GM12878 (cell line): Measurements from ENCODE around the gene KCNAB2. TPM values are rescaled to one million over a fixed set of nuclear protein-coding genes. Genes with fewer than 3 reads are reported as not detected.

Source experiments
- BHLHE40 ChIP-seq, 2 experiments: fragments of 450-650 bp in 1 of 2; IDR thresholded peaks; 2 replicates each; pipeline ENCODE4 v1.6.1; 2011 to 2017; ENCODE audit warnings: low read depth in 2 of 2, borderline replicate concordance in 1 of 2, improper control_type of control experiment in 1 of 2, low read length in 1 of 2, mild to moderate bottlenecking in 1 of 2
- CBFB ChIP-seq: IDR thresholded peaks from 2 replicates; pipeline ENCODE4 v1.6.1; 2016; ENCODE audit warnings: antibody characterized with exemption, low read depth
- CREB1 ChIP-seq: IDR thresholded peaks from 2 replicates; pipeline ENCODE4 v1.6.1; 2012; ENCODE audit warnings: low read depth, mild to moderate bottlenecking, inconsistent platforms
- CREM ChIP-seq: IDR thresholded peaks from 2 replicates; pipeline ENCODE4 v1.6.1; 2014; ENCODE audit warnings: antibody characterized with exemption, low read depth
- E2F4 ChIP-seq: IDR thresholded peaks from 2 replicates; pipeline ENCODE4 v1.6.1; 2012; ENCODE audit warnings: low read depth, low read length, improper control_type of control experiment
- E4F1 ChIP-seq: fragments of 450-650 bp; IDR thresholded peaks from 2 replicates; pipeline ENCODE4 v1.6.1; 2018; ENCODE audit warnings: borderline replicate concordance, mild to moderate bottlenecking; ENCODE audit not compliant: partially characterized antibody
- EGR1 ChIP-seq, 2 experiments: IDR thresholded peaks; 1 replicate in 1 of 2; 2 replicates in 1 of 2; pipeline ENCODE4 v1.6.1; 2011 to 2012; ENCODE audit warnings: low read depth in 2 of 2, low read length in 2 of 2, borderline replicate concordance in 1 of 2, mild to moderate bottlenecking in 1 of 2, moderate library complexity in 1 of 2
- EZH2 ChIP-seq: IDR thresholded peaks from 2 replicates; pipeline ENCODE4 v1.6.1; 2012; ENCODE audit warnings: low read depth, mild to moderate bottlenecking, control low read depth, inconsistent platforms, low read length, borderline replicate concordance; ENCODE audit not compliant: control insufficient read depth
- GABPA ChIP-seq: IDR thresholded peaks from 2 replicates; pipeline ENCODE4 v1.6.1; 2014; ENCODE audit warnings: antibody characterized with exemption, low read depth, mild to moderate bottlenecking, inconsistent platforms
- GATAD2B ChIP-seq: fragments of 450-650 bp; conservative IDR thresholded peaks from 2 replicates; pipeline ENCODE4 v1.6.1; 2017; ENCODE audit warnings: low read depth, mild to moderate bottlenecking, moderate library complexity
- HDAC2 ChIP-seq: fragments of 200-600 bp; sonication (generic); IDR thresholded peaks from 2 replicates; pipeline ENCODE4 v1.6.1; 2017
- IKZF2 ChIP-seq, 2 experiments: fragments of 450-650 bp; IDR thresholded peaks; 2 replicates each; pipeline ENCODE4 v1.6.1; 2017; ENCODE audit warnings: mild to moderate bottlenecking in 2 of 2, moderate library complexity in 2 of 2
- JUNB ChIP-seq: IDR thresholded peaks from 2 replicates; pipeline ENCODE4 v1.6.1; 2016; ENCODE audit warnings: antibody characterized with exemption, mild to moderate bottlenecking
- MEF2B ChIP-seq: fragments of 450-650 bp; IDR thresholded peaks from 2 replicates; pipeline ENCODE4 v1.6.1; 2018; ENCODE audit warnings: mild to moderate bottlenecking, moderate library complexity; ENCODE audit not compliant: partially characterized antibody, poor library complexity, severe bottlenecking
- MYC ChIP-seq: IDR thresholded peaks from 2 replicates; pipeline ENCODE4 v1.6.1; 2011; ENCODE audit warnings: mild to moderate bottlenecking, low read length, moderate library complexity, inconsistent platforms; ENCODE audit not compliant: insufficient read depth, insufficient replicate concordance, insufficient read length, severe bottlenecking
- NBN ChIP-seq: fragments of 450-650 bp; IDR thresholded peaks from 2 replicates; pipeline ENCODE4 v1.6.1; 2016
- NFYB ChIP-seq: IDR thresholded peaks from 2 replicates; pipeline ENCODE4 v1.6.1; 2011; ENCODE audit warnings: low read depth, mild to moderate bottlenecking, low read length, improper control_type of control experiment, moderate library complexity; ENCODE audit not compliant: insufficient read depth
- NR2F1 ChIP-seq: fragments of 450-650 bp; conservative IDR thresholded peaks from 2 replicates; pipeline ENCODE4 v1.6.1; 2017; ENCODE audit warnings: mild to moderate bottlenecking
- POLR2AphosphoS5 ChIP-seq: IDR thresholded peaks from 2 replicates; pipeline ENCODE4 v1.6.1; 2011; ENCODE audit warnings: mild to moderate bottlenecking, low read length, inconsistent platforms
- RAD21 ChIP-seq: IDR thresholded peaks from 2 replicates; pipeline ENCODE4 v1.6.1; 2011; ENCODE audit warnings: mild to moderate bottlenecking, low read depth, low read length, moderate library complexity; ENCODE audit not compliant: insufficient read depth
- RAD51 ChIP-seq: fragments of 450-650 bp; IDR thresholded peaks from 2 replicates; pipeline ENCODE4 v1.6.1; 2016; ENCODE audit warnings: moderate library complexity, mild to moderate bottlenecking, inconsistent platforms
- RB1 ChIP-seq: fragments of 450-650 bp; formaldehyde crosslinking; IDR thresholded peaks from 2 replicates; pipeline ENCODE4 v1.6.1; 2017; ENCODE audit warnings: mild to moderate bottlenecking, borderline replicate concordance
- SMC3 ChIP-seq: IDR thresholded peaks from 2 replicates; pipeline ENCODE4 v1.6.1; 2011; ENCODE audit warnings: low read length, improper control_type of control experiment, borderline replicate concordance
- SRF ChIP-seq, 2 experiments: IDR thresholded peaks; 2 replicates each; pipeline ENCODE4 v1.6.1; 2011; ENCODE audit warnings: low read depth in 2 of 2, low read length in 2 of 2, mild to moderate bottlenecking in 1 of 2, moderate library complexity in 1 of 2
- SUPT20H ChIP-seq: IDR thresholded peaks from 2 replicates; pipeline ENCODE4 v1.6.1; 2011; ENCODE audit warnings: low read depth, mild to moderate bottlenecking, low read length, moderate library complexity, borderline replicate concordance; ENCODE audit not compliant: control insufficient read depth
- SUZ12 ChIP-seq: fragments of 200-600 bp; sonication (generic); IDR thresholded peaks from one replicate; pipeline ENCODE4 v1.6.1; 2018; ENCODE audit warnings: antibody characterized with exemption, mild to moderate bottlenecking; ENCODE audit not compliant: unreplicated experiment
- ZBED1 ChIP-seq: IDR thresholded peaks from 2 replicates; pipeline ENCODE4 v1.6.1; 2016; ENCODE audit warnings: borderline replicate concordance
- ZNF217 ChIP-seq: fragments of 450-650 bp; IDR thresholded peaks from 2 replicates; pipeline ENCODE4 v1.6.1; 2017; ENCODE audit warnings: antibody characterized with exemption, mild to moderate bottlenecking
- ZZZ3 ChIP-seq: IDR thresholded peaks from 2 replicates; pipeline ENCODE4 v1.6.1; 2011; ENCODE audit warnings: low read depth; ENCODE audit not compliant: control insufficient read depth, insufficient read length
- polyA plus RNA-seq, 11 experiments: library from polyadenylated mRNA; depleted of rRNA in 4 of 11; unstranded in 6 of 11; stranded (reverse) in 5 of 11; fragments of >200 nt; fragmentation: Nextera tagmentation in 4 of 11; fragmentation: Illumina TruSeq in 1 of 11; extraction: Ambion mirVana in 4 of 11; extraction: Trizol in 1 of 11; gene quantifications; 1 replicate in 1 of 11; 2 replicates in 10 of 11; pipeline versions ENCODE4 v1.2.1 to v1.2.3, GENCODE V29; 2011 to 2016; ENCODE audit warnings: inconsistent platforms in 2 of 11, missing spikeins in 2 of 11, low read depth in 1 of 11
- total RNA-seq, 4 experiments: library from RNA; depleted of rRNA in 3 of 4; stranded (reverse); fragments of >200 nt in 3 of 4; fragmentation: Illumina TruSeq in 1 of 4; extraction: Trizol in 1 of 4; gene quantifications; 2 replicates each; pipeline versions ENCODE4 v1.2.1 to v1.2.3, GENCODE V29; 2013 to 2021

KCNAB2 gene
- total and polyA plus RNA-seq, 10 of the 15 experiments (the other 5 are each of a cell fraction or from before 2014, with no cell fraction given), result 2.9 to 123 (median 62.4) TPM

GRCh38 chr1:6028042-6028850 is 17.4 kb upstream of the KCNAB2 start (continued):
- TF ChIP-seq E4F1, result no peak
- no peak for TF ChIP-seq EZH2
- no peak for TF ChIP-seq RAD21
- TF ChIP-seq EGR1 (IDR thresholded peaks at IDR 0.05; ENCODE audit: borderline replicate concordance in 1 of 2, low read depth in 2 of 2, low read length in 2 of 2), result 0 out of 3 replicates have a peak, but pooled peaks of 1 of the 2 experiments have one; percentile 31
- no peak for TF ChIP-seq E2F4
- no peak for TF ChIP-seq JUNB
- peak; percentile 25 to 51; a peak in 2 of 4 replicates for TF ChIP-seq IKZF2 (IDR thresholded peaks at IDR 0.05)
- no peak for TF ChIP-seq HDAC2
- TF ChIP-seq CREM, result peak; percentile 49
- TF ChIP-seq CBFB, result peak; percentile 74; the same call in 1 of the 2 replicates
- TF ChIP-seq NR2F1, result peak; percentile 62
- TF ChIP-seq GABPA, result no peak
- no peak for TF ChIP-seq RB1
- TF ChIP-seq ZNF217, result no peak
- TF ChIP-seq RAD51, result no peak
- TF ChIP-seq SRF (IDR thresholded peaks at IDR 0.05; ENCODE audit: low read depth in 2 of 2, low read length in 2 of 2), result no peak
- TF ChIP-seq MEF2B, result peak; percentile 67
- TF ChIP-seq SUPT20H, result no peak
- no peak; the same call in 1 of the 2 replicates for TF ChIP-seq CREB1
- TF ChIP-seq SUZ12, result no peak
- TF ChIP-seq ZBED1, result no peak
- TF ChIP-seq BHLHE40 (IDR thresholded peaks at IDR 0.05; ENCODE audit: borderline replicate concordance in 1 of 2, low read depth in 2 of 2, low read length in 1 of 2), result peak in 1 of 2 experiments; percentile 27; a peak in 1 of 4 replicates
- no peak for TF ChIP-seq MYC
- TF ChIP-seq NFYB, result no peak
- TF ChIP-seq GATAD2B, result no peak; the same call in 1 of the 2 replicates
- TF ChIP-seq ZZZ3, result no peak
- no peak for TF ChIP-seq POLR2AphosphoS5
- TF ChIP-seq SMC3, result no peak
- TF ChIP-seq NBN, result no peak
